ENCODE data around the gene MEIOC. TPM values are rescaled to one million over a fixed set of nuclear protein-coding genes. Genes with fewer than 3 reads are reported as not detected.

The MEIOC gene
- total and polyA plus RNA-seq, 2 of the 8 experiments (the other 6 are each of a cell fraction or from before 2014, with no cell fraction given) = 4.2 to 4.8 TPM

DNA sequence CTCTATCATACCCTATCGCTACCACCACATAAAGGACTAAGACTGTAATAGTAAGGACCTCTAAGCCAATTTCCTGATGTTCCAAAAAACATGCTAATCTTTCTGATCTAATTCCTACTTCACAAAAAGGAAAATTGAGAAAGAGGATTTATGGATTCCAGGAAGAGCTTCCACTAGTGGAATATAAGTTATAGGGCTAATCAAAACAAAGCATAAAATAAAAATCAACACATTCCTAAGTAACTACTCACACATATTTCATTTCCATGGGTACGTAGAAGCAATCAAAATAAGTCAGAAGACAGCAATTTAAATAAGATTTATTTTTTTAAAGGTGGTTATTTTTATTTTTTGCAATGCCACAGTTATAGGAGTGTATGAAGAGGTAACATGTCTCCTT is 20.9 kb downstream of the MEIOC start (continued):
- TF ChIP-seq CHD7 (IDR thresholded peaks at IDR 0.05; ENCODE audit: insufficient replicate concordance, low read length) (no peak), KDM1A (IDR thresholded peaks at IDR 0.05; ENCODE audit: borderline replicate concordance, low read length) (no peak), BCL11A (IDR thresholded peaks at IDR 0.05; ENCODE audit: low read depth in 2 of 2, low read length in 2 of 2) (no peak), CHD1 (IDR thresholded peaks at IDR 0.05; ENCODE audit: low read depth, low read length) (no peak), ZNF274 (IDR thresholded peaks at IDR 0.05; ENCODE audit: borderline replicate concordance, extremely low read depth, low read length) (no peak), SUZ12 (IDR thresholded peaks at IDR 0.05; ENCODE audit: low read length) (no peak), USF2 (IDR thresholded peaks at IDR 0.05; ENCODE audit: low read length) (no peak)
- TF ChIP-seq, protein P1, sequence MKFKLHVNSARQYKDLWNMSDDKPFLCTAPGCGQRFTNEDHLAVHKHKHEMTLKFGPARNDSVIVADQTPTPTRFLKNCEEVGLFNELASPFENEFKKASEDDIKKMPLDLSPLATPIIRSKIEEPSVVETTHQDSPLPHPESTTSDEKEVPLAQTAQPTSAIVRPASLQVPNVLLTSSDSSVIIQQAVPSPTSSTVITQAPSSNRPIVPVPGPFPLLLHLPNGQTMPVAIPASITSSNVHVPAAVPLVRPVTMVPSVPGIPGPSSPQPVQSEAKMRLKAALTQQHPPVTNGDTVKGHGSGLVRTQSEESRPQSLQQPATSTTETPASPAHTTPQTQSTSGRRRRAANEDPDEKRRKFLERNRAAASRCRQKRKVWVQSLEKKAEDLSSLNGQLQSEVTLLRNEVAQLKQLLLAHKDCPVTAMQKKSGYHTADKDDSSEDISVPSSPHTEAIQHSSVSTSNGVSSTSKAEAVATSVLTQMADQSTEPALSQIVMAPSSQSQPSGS (IDR thresholded peaks at IDR 0.05; ENCODE audit: low read length) = no peak

Measured in H1 (cell line).